ENCODE measurements around the gene EDC4. TPM values are rescaled to one million over a fixed set of nuclear protein-coding genes. Genes with fewer than 3 reads are reported as not detected.

Gene EDC4
- total and polyA plus RNA-seq, 2 of the 13 experiments (the other 11 are each of a cell fraction or from before 2014, with no cell fraction given): 51.4 to 59.1 TPM

DNA sequence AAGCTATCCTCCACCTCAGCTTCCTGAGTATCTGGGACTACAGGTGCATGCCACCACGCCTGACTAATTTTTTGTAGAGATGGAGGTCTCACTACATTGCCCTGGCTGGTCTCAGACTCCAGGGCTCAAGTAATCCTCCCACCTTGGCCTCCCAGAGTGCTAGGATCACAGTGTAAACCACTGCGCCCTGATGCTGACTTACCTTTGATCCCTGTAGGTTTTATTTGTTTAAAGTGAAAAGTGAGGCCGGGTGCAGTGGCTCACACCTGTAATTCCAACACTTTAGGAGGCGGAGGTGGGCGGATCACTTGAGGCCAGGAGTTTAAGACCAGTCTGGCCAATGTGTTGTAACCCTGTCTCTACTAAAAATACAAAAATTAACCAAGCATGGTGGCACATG is 28.9 kb downstream of the EDC4 start (continued):
- no peak; the same call in 1 of the 2 replicates for TF ChIP-seq FOXC1 (CRISPR knock-in tag; IDR thresholded peaks at IDR 0.05; ENCODE audit: borderline replicate concordance)
- TF ChIP-seq, protein P1, sequence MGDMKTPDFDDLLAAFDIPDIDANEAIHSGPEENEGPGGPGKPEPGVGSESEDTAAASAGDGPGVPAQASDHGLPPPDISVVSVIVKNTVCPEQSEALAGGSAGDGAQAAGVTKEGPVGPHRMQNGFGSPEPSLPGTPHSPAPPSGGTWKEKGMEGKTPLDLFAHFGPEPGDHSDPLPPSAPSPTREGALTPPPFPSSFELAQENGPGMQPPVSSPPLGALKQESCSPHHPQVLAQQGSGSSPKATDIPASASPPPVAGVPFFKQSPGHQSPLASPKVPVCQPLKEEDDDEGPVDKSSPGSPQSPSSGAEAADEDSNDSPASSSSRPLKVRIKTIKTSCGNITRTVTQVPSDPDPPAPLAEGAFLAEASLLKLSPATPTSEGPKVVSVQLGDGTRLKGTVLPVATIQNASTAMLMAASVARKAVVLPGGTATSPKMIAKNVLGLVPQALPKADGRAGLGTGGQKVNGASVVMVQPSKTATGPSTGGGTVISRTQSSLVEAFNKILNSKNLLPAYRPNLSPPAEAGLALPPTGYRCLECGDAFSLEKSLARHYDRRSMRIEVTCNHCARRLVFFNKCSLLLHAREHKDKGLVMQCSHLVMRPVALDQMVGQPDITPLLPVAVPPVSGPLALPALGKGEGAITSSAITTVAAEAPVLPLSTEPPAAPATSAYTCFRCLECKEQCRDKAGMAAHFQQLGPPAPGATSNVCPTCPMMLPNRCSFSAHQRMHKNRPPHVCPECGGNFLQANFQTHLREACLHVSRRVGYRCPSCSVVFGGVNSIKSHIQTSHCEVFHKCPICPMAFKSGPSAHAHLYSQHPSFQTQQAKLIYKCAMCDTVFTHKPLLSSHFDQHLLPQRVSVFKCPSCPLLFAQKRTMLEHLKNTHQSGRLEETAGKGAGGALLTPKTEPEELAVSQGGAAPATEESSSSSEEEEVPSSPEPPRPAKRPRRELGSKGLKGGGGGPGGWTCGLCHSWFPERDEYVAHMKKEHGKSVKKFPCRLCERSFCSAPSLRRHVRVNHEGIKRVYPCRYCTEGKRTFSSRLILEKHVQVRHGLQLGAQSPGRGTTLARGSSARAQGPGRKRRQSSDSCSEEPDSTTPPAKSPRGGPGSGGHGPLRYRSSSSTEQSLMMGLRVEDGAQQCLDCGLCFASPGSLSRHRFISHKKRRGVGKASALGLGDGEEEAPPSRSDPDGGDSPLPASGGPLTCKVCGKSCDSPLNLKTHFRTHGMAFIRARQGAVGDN (CRISPR knock-in tag; IDR thresholded peaks at IDR 0.05): peak; percentile 20; the same call in 1 of the 2 replicates
- no peak for TF ChIP-seq CAMTA2 (CRISPR knock-in tag; IDR thresholded peaks at IDR 0.05; ENCODE audit: borderline replicate concordance)
- TF ChIP-seq ZNF547 (CRISPR knock-in tag; IDR thresholded peaks at IDR 0.05): no peak
- TF ChIP-seq AKAP8 (CRISPR knock-in tag; IDR thresholded peaks at IDR 0.05): no peak
- TF ChIP-seq ZNF746 (CRISPR knock-in tag; IDR thresholded peaks at IDR 0.05): no peak
- TF ChIP-seq ZNF775 (CRISPR knock-in tag; IDR thresholded peaks at IDR 0.05; ENCODE audit: borderline replicate concordance): no peak
- TF ChIP-seq RAD21 (CRISPR knock-in tag; IDR thresholded peaks at IDR 0.05): no peak
- TF ChIP-seq, protein P2, sequence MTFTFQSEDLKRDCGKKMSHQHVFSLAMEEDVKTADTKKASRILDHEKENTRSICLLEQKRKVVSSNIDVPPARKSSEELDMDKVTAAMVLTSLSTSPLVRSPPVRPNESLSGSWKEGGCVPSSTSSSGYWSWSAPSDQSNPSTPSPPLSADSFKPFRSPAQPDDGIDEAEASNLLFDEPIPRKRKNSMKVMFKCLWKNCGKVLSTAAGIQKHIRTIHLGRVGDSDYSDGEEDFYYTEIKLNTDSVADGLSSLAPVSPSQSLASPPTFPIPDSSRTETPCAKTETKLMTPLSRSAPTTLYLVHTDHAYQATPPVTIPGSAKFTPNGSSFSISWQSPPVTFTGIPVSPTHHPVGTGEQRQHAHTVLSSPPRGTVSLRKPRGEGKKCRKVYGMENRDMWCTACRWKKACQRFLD (CRISPR knock-in tag; IDR thresholded peaks at IDR 0.05; ENCODE audit: borderline replicate concordance): no peak
- TF ChIP-seq RFXAP (CRISPR knock-in tag; IDR thresholded peaks at IDR 0.05; ENCODE audit: borderline replicate concordance): peak; percentile 46; the same call in 1 of the 2 replicates
- TF ChIP-seq, protein P3, sequence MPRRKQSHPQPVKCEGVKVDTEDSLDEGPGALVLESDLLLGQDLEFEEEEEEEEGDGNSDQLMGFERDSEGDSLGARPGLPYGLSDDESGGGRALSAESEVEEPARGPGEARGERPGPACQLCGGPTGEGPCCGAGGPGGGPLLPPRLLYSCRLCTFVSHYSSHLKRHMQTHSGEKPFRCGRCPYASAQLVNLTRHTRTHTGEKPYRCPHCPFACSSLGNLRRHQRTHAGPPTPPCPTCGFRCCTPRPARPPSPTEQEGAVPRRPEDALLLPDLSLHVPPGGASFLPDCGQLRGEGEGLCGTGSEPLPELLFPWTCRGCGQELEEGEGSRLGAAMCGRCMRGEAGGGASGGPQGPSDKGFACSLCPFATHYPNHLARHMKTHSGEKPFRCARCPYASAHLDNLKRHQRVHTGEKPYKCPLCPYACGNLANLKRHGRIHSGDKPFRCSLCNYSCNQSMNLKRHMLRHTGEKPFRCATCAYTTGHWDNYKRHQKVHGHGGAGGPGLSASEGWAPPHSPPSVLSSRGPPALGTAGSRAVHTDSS (CRISPR knock-in tag; conservative IDR thresholded peaks at IDR 0.05): no peak
- TF ChIP-seq ZNF496 (CRISPR knock-in tag; IDR thresholded peaks at IDR 0.05; ENCODE audit: insufficient replicate concordance): no peak
- no peak for TF ChIP-seq SKI (IDR thresholded peaks at IDR 0.05; ENCODE audit: partially characterized antibody)
- TF ChIP-seq ZKSCAN8 (CRISPR knock-in tag; IDR thresholded peaks at IDR 0.05; ENCODE audit: borderline replicate concordance): no peak
- TF ChIP-seq, protein P4, sequence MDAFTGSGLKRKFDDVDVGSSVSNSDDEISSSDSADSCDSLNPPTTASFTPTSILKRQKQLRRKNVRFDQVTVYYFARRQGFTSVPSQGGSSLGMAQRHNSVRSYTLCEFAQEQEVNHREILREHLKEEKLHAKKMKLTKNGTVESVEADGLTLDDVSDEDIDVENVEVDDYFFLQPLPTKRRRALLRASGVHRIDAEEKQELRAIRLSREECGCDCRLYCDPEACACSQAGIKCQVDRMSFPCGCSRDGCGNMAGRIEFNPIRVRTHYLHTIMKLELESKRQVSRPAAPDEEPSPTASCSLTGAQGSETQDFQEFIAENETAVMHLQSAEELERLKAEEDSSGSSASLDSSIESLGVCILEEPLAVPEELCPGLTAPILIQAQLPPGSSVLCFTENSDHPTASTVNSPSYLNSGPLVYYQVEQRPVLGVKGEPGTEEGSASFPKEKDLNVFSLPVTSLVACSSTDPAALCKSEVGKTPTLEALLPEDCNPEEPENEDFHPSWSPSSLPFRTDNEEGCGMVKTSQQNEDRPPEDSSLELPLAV (CRISPR knock-in tag; conservative IDR thresholded peaks at IDR 0.05; ENCODE audit: low read depth): no peak
- no peak for TF ChIP-seq UBTF (CRISPR knock-in tag; IDR thresholded peaks at IDR 0.05)
- TF ChIP-seq PBX2 (CRISPR knock-in tag; IDR thresholded peaks at IDR 0.05): no peak
- no peak for TF ChIP-seq ZNF138 (CRISPR knock-in tag; IDR thresholded peaks at IDR 0.05; ENCODE audit: low read depth)
